ENCODE measurements around the gene MYH7. TPM values are rescaled to one million over a fixed set of nuclear protein-coding genes. Genes with fewer than 3 reads are reported as not detected.
"Not testable (repeated sequence)": the region's sequence is repeated elsewhere in the genome, so short reads cannot be mapped to it uniquely, and the experiment has no call there.

MYH7 gene
- total RNA-seq, 1 experiment from 2014 or later = not detected

GRCh38 chr14:23423657-23424056 is 11.8 kb downstream of the MYH7 start:
- TF ChIP-seq ZNF512 (CRISPR knock-in tag; IDR thresholded peaks at IDR 0.05; ENCODE audit: borderline replicate concordance) = no peak
- TF ChIP-seq FOXJ3 (CRISPR knock-in tag; IDR thresholded peaks at IDR 0.05; ENCODE audit: borderline replicate concordance) = no peak
- no peak for TF ChIP-seq ATF1 (CRISPR knock-in tag; IDR thresholded peaks at IDR 0.05)
- no peak for TF ChIP-seq ZNF416 (CRISPR knock-in tag; IDR thresholded peaks at IDR 0.05)
- CTCF ChIA-PET = interaction anchor here (0.9 to 1.4 kb wide), 4 partner anchors 10 to 208 kb away, joined by 3 to 4 read pairs (median 3); partner anchors contain the start of gene SLC22A17
- peaks cover 36% of the 10 kb centered on the region for H3K27me3 Mint-ChIP-seq (ENCODE audit: low read depth)
- POLR2A ChIA-PET = no interaction called here
- no peak for DNase-seq (ENCODE audit: low spot score)
- H3K9me3 Mint-ChIP-seq = peaks cover 7% of the 10 kb centered on the region
- no peaks in the 10 kb centered on the region for H3K4me1 Mint-ChIP-seq
- H3K36me3 Mint-ChIP-seq = no peaks in the 10 kb centered on the region
- no peak overlapping the region for H3K4me3 Mint-ChIP-seq
- ATAC-seq = no peak
- H3K27ac Mint-ChIP-seq = no peak overlapping the region

GRCh38 chr14:23421594-23421993 is 13.9 kb downstream of the MYH7 start:
- no peak overlapping the region for H3K4me3 Mint-ChIP-seq
- H3K27ac Mint-ChIP-seq = no peak overlapping the region
- H3K36me3 Mint-ChIP-seq = no peaks in the 10 kb centered on the region
- peaks cover 7% of the 10 kb centered on the region for H3K9me3 Mint-ChIP-seq
- DNase-seq (ENCODE audit: low spot score) (no peak), ATAC-seq (no peak)
- H3K4me1 Mint-ChIP-seq = no peaks in the 10 kb centered on the region
- ChIA-PET POLR2A (no interaction called here), CTCF (interaction anchor here (0.9 to 2.6 kb wide), 2 partner anchors 35 to 42 kb away, joined by 4 to 10 read pairs; no protein-coding TSS in a partner anchor)
- TF ChIP-seq ETV6 (CRISPR knock-in tag; IDR thresholded peaks at IDR 0.05) = no peak
- H3K27me3 Mint-ChIP-seq (ENCODE audit: low read depth) = peaks cover 23% of the 10 kb centered on the region

- H3K27ac Mint-ChIP-seq; H3K36me3 Mint-ChIP-seq; DNase-seq (ENCODE audit: low spot score); H3K9me3 Mint-ChIP-seq; ATAC-seq; H3K4me3 Mint-ChIP-seq; POLR2A ChIA-PET; H3K4me1 Mint-ChIP-seq: not testable (repeated sequence)
- CTCF ChIA-PET = interaction anchor here (2.6 kb wide), 1 partner anchor 40 kb away, joined by 10 read pairs; no protein-coding TSS in a partner anchor
- peaks cover 27% of the 10 kb centered on the region for H3K27me3 Mint-ChIP-seq (ENCODE audit: low read depth)
Observed at GRCh38 chr14:23419646-23420045, 15.8 kb downstream of the MYH7 start.

GRCh38 chr14:23418021-23418420 is 17.4 kb downstream of the MYH7 start:
- Mint-ChIP-seq H3K4me3 (no peak overlapping the region), H3K9me3 (no peaks in the 10 kb centered on the region), H3K4me1 (no peaks in the 10 kb centered on the region), H3K27me3 (ENCODE audit: low read depth) (peaks cover 17% of the 10 kb centered on the region), H3K36me3 (no peaks in the 10 kb centered on the region), H3K27ac (no peak overlapping the region)
- DNase-seq (ENCODE audit: low spot score) (no peak), ATAC-seq (no peak)
- ChIA-PET POLR2A (no interaction called here), CTCF (interaction anchor here (0.6 to 3.2 kb wide), 4 partner anchors 16 to 123 kb away, joined by 3 to 9 read pairs (median 4); no protein-coding TSS in a partner anchor)
- TF ChIP-seq EMX1 (CRISPR knock-in tag; IDR thresholded peaks at IDR 0.05) (no peak), ZNF423 (CRISPR knock-in tag; IDR thresholded peaks at IDR 0.05) (no peak), USF1 (CRISPR knock-in tag; IDR thresholded peaks at IDR 0.05) (no peak), ZNF317 (CRISPR knock-in tag; IDR thresholded peaks at IDR 0.05; ENCODE audit: borderline replicate concordance, low read depth) (no peak), ZNF138 (CRISPR knock-in tag; conservative IDR thresholded peaks at IDR 0.05) (no peak), AFF4 (CRISPR knock-in tag; IDR thresholded peaks at IDR 0.05; ENCODE audit: borderline replicate concordance) (no peak), PRDM15 (CRISPR knock-in tag; IDR thresholded peaks at IDR 0.05) (no peak), TEAD4 (CRISPR knock-in tag; IDR thresholded peaks at IDR 0.05) (no peak), CTCF (IDR thresholded peaks at IDR 0.05) (no peak), ATF3 (CRISPR knock-in tag; conservative IDR thresholded peaks at IDR 0.05) (no peak), TCF7 (CRISPR knock-in tag; IDR thresholded peaks at IDR 0.05; ENCODE audit: low read depth) (no peak), MAX (CRISPR knock-in tag; IDR thresholded peaks at IDR 0.05) (no peak)

All from WTC11 (cell line).